ENCODE measurements around the gene GNAI3.

The GNAI3 gene

GRCh38 chr1:109548321-109549267 is at the start of gene GNAI3:
Gene GNAI3 (plus strand): TSS chr1:109548615. CDS start chr1:109548721, 106 bp downstream.
- peak; percentile 94 for DNase-seq (ENCODE audit: low read depth)

GRCh38 chr1:109499081-109499480 is 49.3 kb upstream of the GNAI3 start:
- no peak for DNase-seq (ENCODE audit: low read depth)

- DNase-seq (ENCODE audit: low read depth), result no peak
Measured at GRCh38 chr1:109499661-109500536, 48.5 kb upstream of the GNAI3 start.

GRCh38 chr1:109500941-109501381 is 47.5 kb upstream of the GNAI3 start:
- DNase-seq (ENCODE audit: low read depth), result no peak

GRCh38 chr1:109501644-109502363 is 46.6 kb upstream of the GNAI3 start:
- no peak for DNase-seq (ENCODE audit: low read depth)

- DNase-seq (ENCODE audit: low read depth), result no peak
Measured at GRCh38 chr1:109502364-109502851, 46.0 kb upstream of the GNAI3 start.

- DNase-seq (ENCODE audit: low read depth), result no peak
Measured at GRCh38 chr1:109503935-109504334, 44.5 kb upstream of the GNAI3 start.

- DNase-seq (ENCODE audit: low read depth), result no peak
Measured at GRCh38 chr1:109504974-109505373, 43.4 kb upstream of the GNAI3 start.

GRCh38 chr1:109508001-109508872 is 40.2 kb upstream of the GNAI3 start:
- no peak for DNase-seq (ENCODE audit: low read depth)

- DNase-seq (ENCODE audit: low read depth), result no peak
Measured at GRCh38 chr1:109508873-109509175, 39.6 kb upstream of the GNAI3 start.

GRCh38 chr1:109509176-109510134 is 39.0 kb upstream of the GNAI3 start, which contains the start of gene AMIGO1:
Gene AMIGO1 (minus strand): TSS chr1:109509727. CDS start chr1:109508912, 815 bp downstream.
- DNase-seq (ENCODE audit: low read depth), result no peak

- no peak for DNase-seq (ENCODE audit: low read depth)
Measured at GRCh38 chr1:109513110-109513710, 35.2 kb upstream of the GNAI3 start.

GRCh38 chr1:109514846-109515245 is 33.6 kb upstream of the GNAI3 start:
- no peak for DNase-seq (ENCODE audit: low read depth)

- no peak for DNase-seq (ENCODE audit: low read depth)
Measured at GRCh38 chr1:109516872-109517271, 31.5 kb upstream of the GNAI3 start.

GRCh38 chr1:109517337-109517736 is 31.1 kb upstream of the GNAI3 start:
- no peak for DNase-seq (ENCODE audit: low read depth)

GRCh38 chr1:109521002-109521951 is 27.1 kb upstream of the GNAI3 start:
- no peak for DNase-seq (ENCODE audit: low read depth)

GRCh38 chr1:109522026-109522425 is 26.4 kb upstream of the GNAI3 start:
- DNase-seq (ENCODE audit: low read depth), result no peak

GRCh38 chr1:109523706-109524105 is 24.7 kb upstream of the GNAI3 start:
- DNase-seq (ENCODE audit: low read depth), result no peak

All from stimulated activated CD8-positive, alpha-beta memory T cell treated with anti-CD3 and anti-CD28 coated beads, Interleukin-7, amount 100 ng/mL, for 24 hours (primary cell).